Measurements from ENCODE around the gene BTG4.

GRCh38 chr11:111494040-111494439 lies 18.1 kb downstream of the BTG4 start:
- TF ChIP-seq CTCF (IDR thresholded peaks at IDR 0.05) (no peak), POLR2A (IDR thresholded peaks at IDR 0.05) (no peak), POLR2AphosphoS5 (IDR thresholded peaks at IDR 0.05) (no peak), EP300 (IDR thresholded peaks at IDR 0.05) (no peak)

All from upper lobe of left lung (tissue), 4 donors.